Endothelial cell of umbilical vein (primary cell): ENCODE results near the gene PPM1N. TPM values are rescaled to one million over a fixed set of nuclear protein-coding genes. Genes with fewer than 3 reads are reported as not detected.

Experiments
- BruUV-seq: library from RNA; stranded (reverse); fragments of 400-500 nt; replicated peaks from 2 replicates; lab custom pipeline; 2021; lab: Mats Ljungman, UMichigan
- CTCF ChIA-PET: fragments of 300-600, 350-600 bp; sonication (Branson Sonifier 250); formaldehyde crosslinking; loops from one replicate; lab custom pipeline; 2021; ENCODE audit warnings: antibody characterized with exemption, inconsistent platforms; lab: Charles Lee
- POLR2A ChIA-PET: fragments of 300-600, 350-600 bp; sonication (Branson Sonifier 250); formaldehyde crosslinking; loops from one replicate; lab custom pipeline; 2021; ENCODE audit warnings: antibody characterized with exemption, inconsistent platforms; lab: Charles Lee
- DNase-seq: peaks from one replicate; pipeline ENCODE4 v3.0.0-alpha.2; 2011; ENCODE audit warnings: low read depth, low spot score
- FAIRE-seq: peaks from 2 replicates; lab custom pipeline; 2011; peaks lifted over from hg19 to GRCh38; lab: Jason Lieb, UNC
- H2AFZ ChIP-seq: 2 replicates; pipeline ENCODE4 v1.6.0; 2012; ENCODE audit warnings: low read depth, low read length, control low read depth, inconsistent platforms
- H3K27ac ChIP-seq: 2 replicates; pipeline ENCODE4 v1.5.1; 2011; ENCODE audit warnings: low read depth, mild to moderate bottlenecking, control low read depth, low read length, moderate library complexity; ENCODE audit not compliant: insufficient read depth
- H3K27me3 ChIP-seq, 2 experiments: 2 replicates each; pipeline versions ENCODE4 v1.6.0 to v1.6.1; 2011; ENCODE audit warnings: low read length in 2 of 2, mixed read lengths in 1 of 2; ENCODE audit not compliant: control insufficient read depth in 2 of 2, insufficient read depth in 2 of 2
- H3K36me3 ChIP-seq, 2 experiments: 2 replicates in 1 of 2; 3 replicates in 1 of 2; pipeline ENCODE4 v1.5.1; 2011; ENCODE audit warnings: low read length in 2 of 2, mild to moderate bottlenecking in 1 of 2, moderate library complexity in 1 of 2; ENCODE audit not compliant: control insufficient read depth in 2 of 2, insufficient read depth in 2 of 2; ENCODE audit errors: extremely low read depth in 1 of 2
- H3K4me1 ChIP-seq: 3 replicates; pipeline ENCODE4 v1.5.1; 2011; ENCODE audit warnings: mild to moderate bottlenecking, low read length; ENCODE audit not compliant: control insufficient read depth, insufficient read depth; ENCODE audit errors: extremely low read depth
- H3K4me2 ChIP-seq: 2 replicates; pipeline ENCODE4 v1.6.1; 2011; ENCODE audit warnings: low read length, control low read depth, mixed read lengths; ENCODE audit not compliant: insufficient read depth
- H3K4me3 ChIP-seq, 3 experiments: fragments of 200-600 bp in 1 of 3; sonication (generic), shearing (Covaris generic) in 1 of 3; replicated peaks in 1 of 3; 2 replicates each; pipeline ENCODE4 v1.5.1; 2011 to 2016; ENCODE audit warnings: control low read depth in 3 of 3, low read length in 3 of 3, mild to moderate bottlenecking in 2 of 3, inconsistent platforms in 1 of 3, low read depth in 1 of 3, moderate library complexity in 1 of 3; ENCODE audit not compliant: insufficient read depth in 1 of 3
- H3K79me2 ChIP-seq: 2 replicates; pipeline ENCODE4 v1.6.0; 2012; ENCODE audit warnings: low read length, inconsistent platforms; ENCODE audit not compliant: control insufficient read depth, insufficient read depth
- H3K9ac ChIP-seq: replicated peaks from 2 replicates; pipeline ENCODE3; 2011; ENCODE audit warnings: low read length, control low read depth; ENCODE audit not compliant: insufficient read depth; ENCODE audit errors: extremely low read depth
- H3K9me1 ChIP-seq: replicated peaks from 3 replicates; pipeline ENCODE4 v1.6.0; 2011; ENCODE audit warnings: mild to moderate bottlenecking, low read length; ENCODE audit not compliant: control insufficient read depth, insufficient read depth; ENCODE audit errors: extremely low read depth
- H3K9me3 ChIP-seq: replicated peaks from 2 replicates; pipeline ENCODE4 v1.5.1; 2012; ENCODE audit warnings: low read length, inconsistent platforms; ENCODE audit not compliant: control insufficient read depth, insufficient read depth
- H4K20me1 ChIP-seq: replicated peaks from 2 replicates; pipeline ENCODE3; 2011; ENCODE audit warnings: mild to moderate bottlenecking, low read length; ENCODE audit not compliant: control insufficient read depth, insufficient read depth; ENCODE audit errors: extremely low read depth
- EZH2 ChIP-seq: IDR thresholded peaks from 2 replicates; pipeline ENCODE4 v1.6.1; 2012; ENCODE audit warnings: borderline replicate concordance, low read depth, mild to moderate bottlenecking, moderate library complexity, low read length, inconsistent platforms; ENCODE audit not compliant: severe bottlenecking
- FOS ChIP-seq: IDR thresholded peaks from 2 replicates; pipeline ENCODE4 v1.6.1; 2011; ENCODE audit warnings: mild to moderate bottlenecking, low read length, moderate library complexity, borderline replicate concordance; ENCODE audit not compliant: insufficient read depth
- GATA2 ChIP-seq: IDR thresholded peaks from 2 replicates; pipeline ENCODE4 v1.7.0; 2011; ENCODE audit warnings: low read depth, mild to moderate bottlenecking, moderate library complexity, mixed read lengths, low read length; ENCODE audit not compliant: insufficient read length, insufficient read depth
- JUN ChIP-seq: IDR thresholded peaks from 2 replicates; pipeline ENCODE4 v1.6.1; 2011; ENCODE audit warnings: borderline replicate concordance, low read depth; ENCODE audit not compliant: insufficient read length, insufficient read depth
- MYC ChIP-seq: IDR thresholded peaks from one replicate; pipeline ENCODE4 v1.6.1; 2011; ENCODE audit warnings: mild to moderate bottlenecking, low read depth, low read length
- POLR2A ChIP-seq: IDR thresholded peaks from 2 replicates; pipeline ENCODE4 v1.6.1; 2012; ENCODE audit warnings: low read depth, mild to moderate bottlenecking, control low read depth, low read length
- POLR2AphosphoS5 ChIP-seq: IDR thresholded peaks from 2 replicates; pipeline ENCODE4 v1.6.1; 2012; ENCODE audit warnings: low read depth, mild to moderate bottlenecking, control low read depth, low read length, moderate library complexity; ENCODE audit not compliant: insufficient read depth
- dilution Hi-C: fragments of 300-500 bp; cut with MboI; formaldehyde crosslinking; loops from one replicate; pipeline ENCODE4 v1.15.0; 2019; ENCODE audit warnings: low sequenced_read_pairs; ENCODE audit not compliant: extremely low pct_ligation_motif_present
- intact Hi-C: fragments of 100-400 bp; cut with micrococcal nuclease; formaldehyde crosslinking; loops from one replicate; pipeline ENCODE4 v1.10.0; 2022
- polyA plus RNA-seq, 4 experiments: library from polyadenylated mRNA; depleted of rRNA in 3 of 4; stranded (reverse) in 3 of 4; unstranded in 1 of 4; fragments of >200 nt; gene quantifications; 2 replicates each; pipeline versions ENCODE4 v1.2.1 to v1.2.3, GENCODE V29; 2011 to 2012; ENCODE audit warnings: missing spikeins in 1 of 4
- total RNA-seq: library from RNA; stranded (reverse); gene quantifications from 2 replicates; pipeline ENCODE4 v1.2.3, GENCODE V29; 2021
- TF ChIP-seq, protein P1 (sequence below): IDR thresholded peaks from 2 replicates; pipeline ENCODE4 v1.6.1; 2011; ENCODE audit not compliant: insufficient read depth, insufficient read length
- TF ChIP-seq, protein P2 (sequence below), 2 donors: IDR thresholded peaks; 1 replicate in 1 of 2; 2 replicates in 1 of 2; pipeline ENCODE4 v1.5.1; 2011; ENCODE audit warnings: low read length in 2 of 2, mild to moderate bottlenecking in 2 of 2, moderate library complexity in 2 of 2, control low read depth in 1 of 2, inconsistent platforms in 1 of 2, low read depth in 1 of 2; ENCODE audit not compliant: insufficient read depth in 1 of 2; ENCODE audit errors: extremely low read depth in 1 of 2

PPM1N gene
- total and polyA plus RNA-seq, 2 donors (not counting 3 experiments of a cell fraction or from before 2014, with no cell fraction given) = 0.40 to 0.48 TPM

DNA sequence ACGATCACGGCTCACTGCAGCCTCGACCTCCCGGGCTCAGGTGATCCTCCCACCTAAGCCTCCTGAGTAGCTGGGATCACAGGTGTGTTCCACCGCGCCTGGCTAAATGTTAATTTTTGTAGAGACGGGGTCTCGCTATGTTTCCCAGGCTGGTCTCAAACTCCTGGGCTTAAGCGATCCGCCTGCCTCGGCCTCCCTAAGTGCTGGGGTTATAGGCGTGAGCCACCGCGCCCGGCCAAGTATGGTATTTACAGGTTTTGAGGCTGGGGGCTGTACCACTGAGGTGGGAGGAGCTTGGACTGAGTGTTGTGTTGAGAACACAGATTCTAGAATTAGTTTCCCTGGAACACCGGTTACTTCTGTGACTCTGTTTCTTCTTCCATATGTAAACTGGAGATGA lies 452 bp upstream of the PPM1N start:
- no peak overlapping the region for H2AFZ ChIP-seq
- H3K27me3 ChIP-seq = peaks cover 8 to 16% of the 10 kb centered on the region in 2 experiments
- POLR2A ChIA-PET = interaction anchor here (0.6 kb wide), 1 partner anchor 273 kb away, joined by 4 read pairs; no protein-coding TSS in a partner anchor
- H3K4me2 ChIP-seq = no peak overlapping the region
- dilution Hi-C loops (no loop called here), intact Hi-C loops (loop anchor here (1.0 kb wide), 1 partner anchor 9 kb away; no protein-coding TSS in a partner anchor)
- DNase-seq (no peak), FAIRE-seq (no peak)
- H3K9me3 ChIP-seq = no peaks in the 10 kb centered on the region
- H3K79me2 ChIP-seq = no peaks in the 10 kb centered on the region
- no peaks in the 10 kb centered on the region for H3K36me3 ChIP-seq
- CTCF ChIA-PET = interaction anchor here (0.7 to 4.3 kb wide), 3 partner anchors 12 to 144 kb away, joined by 3 to 45 read pairs (median 6); no protein-coding TSS in a partner anchor
- H4K20me1 ChIP-seq = no peaks in the 10 kb centered on the region
- H3K27ac ChIP-seq = no peak overlapping the region
- peaks cover 23% of the 10 kb centered on the region for H3K4me1 ChIP-seq
- H3K9ac ChIP-seq = no peak overlapping the region
- H3K9me1 ChIP-seq = no peaks in the 10 kb centered on the region
- H3K4me3 ChIP-seq = no peak overlapping the region
- BruUV-seq = no TSS peak
- TF ChIP-seq JUN (no peak), MYC (no peak), FOS (no peak), POLR2A (no peak), POLR2AphosphoS5 (no peak), GATA2 (no peak), EZH2 (no peak)
- TF ChIP-seq, protein P1, sequence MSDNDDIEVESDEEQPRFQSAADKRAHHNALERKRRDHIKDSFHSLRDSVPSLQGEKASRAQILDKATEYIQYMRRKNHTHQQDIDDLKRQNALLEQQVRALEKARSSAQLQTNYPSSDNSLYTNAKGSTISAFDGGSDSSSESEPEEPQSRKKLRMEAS = no peak
- TF ChIP-seq, protein P2, sequence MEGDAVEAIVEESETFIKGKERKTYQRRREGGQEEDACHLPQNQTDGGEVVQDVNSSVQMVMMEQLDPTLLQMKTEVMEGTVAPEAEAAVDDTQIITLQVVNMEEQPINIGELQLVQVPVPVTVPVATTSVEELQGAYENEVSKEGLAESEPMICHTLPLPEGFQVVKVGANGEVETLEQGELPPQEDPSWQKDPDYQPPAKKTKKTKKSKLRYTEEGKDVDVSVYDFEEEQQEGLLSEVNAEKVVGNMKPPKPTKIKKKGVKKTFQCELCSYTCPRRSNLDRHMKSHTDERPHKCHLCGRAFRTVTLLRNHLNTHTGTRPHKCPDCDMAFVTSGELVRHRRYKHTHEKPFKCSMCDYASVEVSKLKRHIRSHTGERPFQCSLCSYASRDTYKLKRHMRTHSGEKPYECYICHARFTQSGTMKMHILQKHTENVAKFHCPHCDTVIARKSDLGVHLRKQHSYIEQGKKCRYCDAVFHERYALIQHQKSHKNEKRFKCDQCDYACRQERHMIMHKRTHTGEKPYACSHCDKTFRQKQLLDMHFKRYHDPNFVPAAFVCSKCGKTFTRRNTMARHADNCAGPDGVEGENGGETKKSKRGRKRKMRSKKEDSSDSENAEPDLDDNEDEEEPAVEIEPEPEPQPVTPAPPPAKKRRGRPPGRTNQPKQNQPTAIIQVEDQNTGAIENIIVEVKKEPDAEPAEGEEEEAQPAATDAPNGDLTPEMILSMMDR (IDR thresholded peaks at IDR 0.05; ENCODE audit: extremely low read depth in 1 of 2, insufficient read depth in 1 of 2, low read depth in 1 of 2, low read length in 2 of 2) = no peak
